Osteocyte (in vitro differentiated cells): ENCODE measurements around the gene GRID1. TPM values are rescaled to one million over a fixed set of nuclear protein-coding genes. Genes with fewer than 3 reads are reported as not detected.

Experiments used
- DNase-seq: peaks from one replicate; pipeline ENCODE4 v3.0.0; 2021; ENCODE audit warnings: mixed read lengths; ENCODE audit not compliant: unreplicated experiment; ENCODE audit errors: extremely low spot score
- H3K27ac Mint-ChIP-seq: one replicate; pipeline ENCODE4 v1.8.0; 2021; ENCODE audit warnings: mild to moderate bottlenecking, mixed read lengths; ENCODE audit not compliant: unreplicated experiment
- H3K27me3 Mint-ChIP-seq: one replicate; pipeline ENCODE4 v1.8.0; 2021; ENCODE audit warnings: mixed read lengths; ENCODE audit not compliant: unreplicated experiment
- H3K36me3 Mint-ChIP-seq: one replicate; pipeline ENCODE4 v1.8.0; 2021; ENCODE audit warnings: mixed read lengths; ENCODE audit not compliant: unreplicated experiment
- H3K4me1 Mint-ChIP-seq: one replicate; pipeline ENCODE4 v1.8.0; 2021; ENCODE audit warnings: mixed read lengths; ENCODE audit not compliant: unreplicated experiment
- H3K4me3 Mint-ChIP-seq: one replicate; pipeline ENCODE4 v1.8.0; 2021; ENCODE audit warnings: mild to moderate bottlenecking, moderate library complexity, mixed read lengths; ENCODE audit not compliant: unreplicated experiment
- H3K9me3 Mint-ChIP-seq: one replicate; pipeline ENCODE4 v1.8.0; 2021; ENCODE audit warnings: mixed read lengths; ENCODE audit not compliant: unreplicated experiment
- total RNA-seq: library from RNA; stranded (reverse); gene quantifications from 2 replicates; pipeline ENCODE4 v1.2.1, GENCODE V29; 2021
- TF ChIP-seq, protein P1 (sequence below): fragments of 200-600 bp; sonication (generic); IDR thresholded peaks from 2 replicates; pipeline ENCODE4 v1.5.0; 2021; ENCODE audit warnings: antibody characterized with exemption, mild to moderate bottlenecking, moderate library complexity

Gene GRID1
- total RNA-seq, 1 donor from 2014 or later = 0.11 TPM

DNA sequence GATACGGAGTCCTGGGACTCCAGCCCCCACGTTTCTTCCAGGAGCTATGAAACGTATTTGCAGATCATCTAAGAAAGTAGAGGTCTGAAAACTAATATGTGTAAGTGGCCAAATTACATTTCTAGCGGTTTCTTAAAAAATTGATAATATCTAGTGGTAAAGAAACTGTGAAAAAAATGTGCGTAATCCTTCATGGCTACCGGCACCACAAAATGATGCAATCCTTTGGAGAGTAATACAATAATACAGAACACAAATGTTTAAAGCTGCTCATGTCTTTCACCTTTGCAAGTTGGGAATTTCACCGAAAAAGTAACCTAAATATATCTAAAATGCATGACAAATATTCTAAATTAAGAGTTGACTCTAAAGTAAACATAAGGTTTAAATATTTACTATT is 742.1 kb downstream of the GRID1 start:
- H3K27me3 Mint-ChIP-seq = no peaks in the 10 kb centered on the region
- TF ChIP-seq, protein P1, sequence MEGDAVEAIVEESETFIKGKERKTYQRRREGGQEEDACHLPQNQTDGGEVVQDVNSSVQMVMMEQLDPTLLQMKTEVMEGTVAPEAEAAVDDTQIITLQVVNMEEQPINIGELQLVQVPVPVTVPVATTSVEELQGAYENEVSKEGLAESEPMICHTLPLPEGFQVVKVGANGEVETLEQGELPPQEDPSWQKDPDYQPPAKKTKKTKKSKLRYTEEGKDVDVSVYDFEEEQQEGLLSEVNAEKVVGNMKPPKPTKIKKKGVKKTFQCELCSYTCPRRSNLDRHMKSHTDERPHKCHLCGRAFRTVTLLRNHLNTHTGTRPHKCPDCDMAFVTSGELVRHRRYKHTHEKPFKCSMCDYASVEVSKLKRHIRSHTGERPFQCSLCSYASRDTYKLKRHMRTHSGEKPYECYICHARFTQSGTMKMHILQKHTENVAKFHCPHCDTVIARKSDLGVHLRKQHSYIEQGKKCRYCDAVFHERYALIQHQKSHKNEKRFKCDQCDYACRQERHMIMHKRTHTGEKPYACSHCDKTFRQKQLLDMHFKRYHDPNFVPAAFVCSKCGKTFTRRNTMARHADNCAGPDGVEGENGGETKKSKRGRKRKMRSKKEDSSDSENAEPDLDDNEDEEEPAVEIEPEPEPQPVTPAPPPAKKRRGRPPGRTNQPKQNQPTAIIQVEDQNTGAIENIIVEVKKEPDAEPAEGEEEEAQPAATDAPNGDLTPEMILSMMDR = no peak
- H3K36me3 Mint-ChIP-seq = no peaks in the 10 kb centered on the region
- no peak overlapping the region for H3K27ac Mint-ChIP-seq
- no peaks in the 10 kb centered on the region for H3K4me1 Mint-ChIP-seq
- H3K4me3 Mint-ChIP-seq = no peak overlapping the region
- DNase-seq = no peak
- peaks cover 3% of the 10 kb centered on the region for H3K9me3 Mint-ChIP-seq

DNA sequence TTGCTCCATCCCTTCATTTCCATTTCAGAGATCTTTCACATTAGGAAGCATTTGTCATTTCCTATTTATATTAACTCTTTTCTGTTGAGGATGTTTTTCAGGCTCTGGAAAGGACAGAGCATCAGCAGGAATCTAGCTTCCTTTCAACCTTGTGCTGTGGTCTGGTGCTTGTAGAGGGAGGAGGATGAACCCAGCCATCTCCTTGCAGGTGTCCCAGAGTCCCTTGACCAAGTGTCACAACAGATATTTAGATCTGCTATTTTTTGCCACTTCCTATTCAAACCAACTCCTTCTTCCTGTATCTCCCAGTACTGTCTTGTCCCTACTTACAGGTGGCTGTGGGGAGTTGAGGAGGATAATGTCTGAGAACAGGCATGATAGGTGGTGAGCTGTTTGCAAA is 742.8 kb downstream of the GRID1 start:
- peak; percentile 10 for DNase-seq
- Mint-ChIP-seq H3K4me1 (no peaks in the 10 kb centered on the region), H3K27ac (no peak overlapping the region), H3K4me3 (no peak overlapping the region), H3K36me3 (no peaks in the 10 kb centered on the region), H3K27me3 (no peaks in the 10 kb centered on the region), H3K9me3 (peaks cover 3% of the 10 kb centered on the region)
- TF ChIP-seq, protein P1 = no peak

DNA sequence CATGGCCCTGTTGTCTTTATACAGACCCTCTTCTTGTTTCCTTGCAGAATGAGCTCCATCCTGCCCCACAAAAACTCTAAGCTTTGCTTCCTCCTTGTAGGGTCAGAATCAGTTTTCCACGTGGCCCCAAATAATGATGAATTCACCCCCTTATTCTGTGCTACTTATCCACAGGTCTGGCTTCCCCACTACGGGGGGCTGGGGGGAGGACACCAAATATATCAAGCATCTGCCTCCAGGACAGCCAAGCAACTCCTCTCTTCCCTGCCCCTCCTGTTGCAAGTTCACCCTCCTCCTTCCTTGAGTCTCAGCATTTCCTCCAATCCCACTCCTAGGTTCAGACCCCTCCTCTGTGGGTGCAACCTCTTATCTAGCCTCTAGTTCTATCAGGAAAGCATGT is 743.3 kb downstream of the GRID1 start:
- H3K27me3 Mint-ChIP-seq = no peaks in the 10 kb centered on the region
- no peaks in the 10 kb centered on the region for H3K4me1 Mint-ChIP-seq
- DNase-seq = peak; percentile 69
- H3K36me3 Mint-ChIP-seq = no peaks in the 10 kb centered on the region
- TF ChIP-seq, protein P1 = no peak
- no peak overlapping the region for H3K27ac Mint-ChIP-seq
- H3K9me3 Mint-ChIP-seq = peaks cover 5% of the 10 kb centered on the region
- no peak overlapping the region for H3K4me3 Mint-ChIP-seq

DNA sequence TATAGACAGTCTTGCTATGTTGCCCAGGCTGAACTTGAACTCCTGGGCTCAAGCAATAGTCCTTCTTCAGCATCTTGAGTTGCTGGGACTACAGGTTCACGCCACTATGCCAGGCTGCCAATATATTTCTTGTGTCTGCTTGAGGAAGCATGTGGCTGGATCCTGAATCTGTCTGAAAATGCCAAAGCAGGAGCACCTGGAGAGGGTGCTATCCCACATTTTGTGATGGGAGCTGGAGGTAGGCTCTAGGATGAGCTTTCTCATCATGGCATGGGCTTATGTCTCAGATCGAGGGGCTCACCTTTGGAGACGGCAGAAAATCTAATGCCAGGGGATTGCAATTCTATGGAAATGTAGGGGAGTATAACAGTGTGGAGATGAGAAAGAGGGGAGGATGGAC is 744.2 kb downstream of the GRID1 start:
- Mint-ChIP-seq H3K4me3 (no peak overlapping the region), H3K27ac (no peak overlapping the region), H3K27me3 (no peaks in the 10 kb centered on the region), H3K4me1 (no peaks in the 10 kb centered on the region), H3K36me3 (no peaks in the 10 kb centered on the region), H3K9me3 (peaks cover 9% of the 10 kb centered on the region)
- TF ChIP-seq, protein P1 = no peak
- DNase-seq = peak; percentile 7

DNA sequence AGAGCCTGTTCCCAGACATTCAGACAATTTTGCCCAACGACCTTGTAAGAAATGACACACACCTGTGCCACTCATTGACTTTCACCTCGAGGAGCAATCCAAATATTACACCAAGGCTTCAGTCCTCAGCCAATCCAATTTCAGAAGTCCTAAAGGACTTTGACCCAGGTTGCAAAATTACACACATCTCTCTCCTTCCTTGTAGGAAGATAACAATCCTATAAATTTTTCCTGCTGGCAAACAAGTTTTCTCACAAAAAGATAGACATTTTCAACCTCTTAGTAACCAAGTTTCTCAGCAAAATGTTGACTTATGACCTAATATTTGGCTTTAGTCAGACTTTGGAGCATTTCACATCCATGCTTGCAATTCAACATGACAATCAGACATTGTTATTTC is 745.0 kb downstream of the GRID1 start:
- Mint-ChIP-seq H3K4me1 (no peaks in the 10 kb centered on the region), H3K27me3 (no peaks in the 10 kb centered on the region)

More for the DNA sequence above, 745.0 kb downstream of the GRID1 start:
- Mint-ChIP-seq H3K36me3 (no peaks in the 10 kb centered on the region), H3K4me3 (no peak overlapping the region), H3K27ac (no peak overlapping the region), H3K9me3 (peaks cover 9% of the 10 kb centered on the region)
- DNase-seq = peak; percentile 6
- TF ChIP-seq, protein P1 = no peak
